Stimulated activated CD8-positive, alpha-beta memory T cell treated with anti-CD3 and anti-CD28 coated beads, Interleukin-12 subunit alpha, Interleukin-12 subunit beta, amount 100 ng/mL, for 24 hours (primary cell): Measurements from ENCODE around the gene PACSIN1.

Experiments
- DNase-seq: peaks from one replicate; pipeline ENCODE4 v3.0.0-alpha.2; 2020; ENCODE audit errors: extremely low read depth

Gene PACSIN1

GRCh38 chr6:34514593-34515472 is 49.0 kb downstream of the PACSIN1 start:
- DNase-seq = no peak

DNA sequence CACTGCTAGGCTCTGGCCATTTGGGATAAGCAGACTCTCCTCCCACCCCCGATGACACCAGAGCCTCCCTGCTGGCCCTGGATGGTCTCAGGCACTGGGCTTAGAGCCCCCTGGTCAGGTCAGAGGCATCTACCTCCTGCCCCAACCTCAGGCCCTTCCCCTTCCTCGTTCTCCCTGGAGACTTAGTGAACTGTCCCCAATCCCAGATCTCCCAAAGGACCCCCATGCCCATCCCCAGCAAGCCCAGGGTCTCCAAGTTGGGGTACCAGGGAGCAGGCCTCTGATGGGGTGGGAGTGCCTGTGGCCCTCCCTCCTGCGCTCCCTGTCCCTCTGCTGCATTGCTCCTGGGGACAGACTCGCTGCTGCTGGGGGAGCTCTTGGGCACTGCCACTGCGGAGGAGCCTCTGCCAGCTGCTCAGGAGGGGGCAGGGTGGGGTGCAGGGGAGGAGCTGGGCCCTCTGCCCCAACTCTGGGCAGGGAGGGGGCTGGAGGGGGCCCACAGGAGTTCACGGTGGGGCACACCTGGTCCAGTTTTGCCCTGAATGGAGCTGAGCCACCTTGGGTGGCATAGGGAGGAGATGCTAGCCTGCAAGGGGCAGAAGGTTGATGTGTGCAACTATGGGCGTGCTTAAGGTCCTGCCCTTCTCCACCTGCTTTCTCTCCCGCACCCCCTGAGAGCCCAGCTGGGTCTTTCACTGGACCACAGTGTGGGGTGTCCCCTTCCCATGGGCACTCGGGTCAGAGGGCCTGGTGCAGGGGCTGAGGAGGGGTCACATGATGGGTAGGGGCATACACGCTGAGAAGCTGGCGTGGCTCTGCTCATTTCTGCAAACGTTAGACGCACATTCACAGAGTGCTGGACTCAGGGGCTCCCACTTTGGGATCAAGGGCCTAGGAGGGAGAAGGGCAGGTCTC is 49.9 kb downstream of the PACSIN1 start:
- no peak for DNase-seq

- DNase-seq = no peak
Measured at GRCh38 chr6:34516391-34517324, 50.8 kb downstream of the PACSIN1 start.

DNA sequence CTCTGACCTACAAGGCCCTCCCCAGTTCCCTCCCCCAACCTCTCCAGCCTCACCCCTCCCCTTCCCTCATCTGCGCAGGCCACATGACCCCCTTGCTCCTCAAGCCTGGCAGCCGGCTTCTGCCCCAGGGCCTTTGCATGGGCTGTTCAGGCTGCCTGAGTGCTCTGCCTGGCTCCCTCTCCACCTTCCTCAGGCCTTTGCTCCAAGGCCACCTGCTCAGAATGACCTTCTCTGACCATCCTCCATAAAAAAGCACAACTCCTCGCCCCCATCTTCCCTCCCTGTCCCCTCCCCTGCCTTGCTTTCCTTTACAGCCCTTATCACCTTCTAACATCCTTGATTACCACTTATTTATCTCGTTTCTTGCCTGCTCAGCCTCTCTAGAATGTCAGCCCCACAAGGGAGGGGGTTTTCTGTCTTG is 51.6 kb downstream of the PACSIN1 start:
- DNase-seq = no peak

- DNase-seq = no peak
Measured at GRCh38 chr6:34517966-34518365, 52.1 kb downstream of the PACSIN1 start.

- DNase-seq = no peak
Measured at GRCh38 chr6:34518669-34519365, 52.9 kb downstream of the PACSIN1 start.

DNA sequence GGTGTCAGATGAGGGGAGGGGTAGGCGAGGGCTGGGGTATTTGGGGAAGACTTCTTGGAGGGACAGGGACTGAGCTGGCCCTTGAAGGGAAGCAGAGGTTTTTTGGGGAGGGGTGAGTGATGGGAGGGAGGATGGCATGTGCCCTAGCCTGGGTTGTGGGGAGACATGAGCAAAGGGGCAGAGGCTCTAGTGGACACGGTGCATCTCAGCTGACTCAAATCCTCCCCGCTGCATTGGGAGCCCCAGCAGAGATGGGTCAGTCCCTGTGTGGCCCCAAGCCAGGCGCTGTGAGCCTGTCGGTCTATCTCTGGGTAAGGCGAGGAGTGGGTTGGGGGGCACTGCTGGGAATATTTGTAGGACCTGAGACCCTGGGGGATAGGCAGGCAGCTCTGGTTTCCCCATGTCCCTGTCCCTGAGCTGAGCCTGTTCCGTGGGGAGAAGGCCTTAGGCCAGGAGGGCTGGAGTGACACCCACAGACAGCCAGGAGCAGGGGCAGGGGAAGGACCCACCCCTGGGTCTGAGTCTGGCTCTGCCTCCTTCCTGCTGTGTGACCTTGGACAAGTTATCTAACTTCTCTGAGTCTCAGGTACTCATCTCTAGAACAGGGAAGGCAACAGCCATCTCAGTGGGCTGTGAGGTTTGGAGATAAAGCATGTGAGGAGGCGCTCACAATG is 54.2 kb downstream of the PACSIN1 start:
- no peak for DNase-seq

DNA sequence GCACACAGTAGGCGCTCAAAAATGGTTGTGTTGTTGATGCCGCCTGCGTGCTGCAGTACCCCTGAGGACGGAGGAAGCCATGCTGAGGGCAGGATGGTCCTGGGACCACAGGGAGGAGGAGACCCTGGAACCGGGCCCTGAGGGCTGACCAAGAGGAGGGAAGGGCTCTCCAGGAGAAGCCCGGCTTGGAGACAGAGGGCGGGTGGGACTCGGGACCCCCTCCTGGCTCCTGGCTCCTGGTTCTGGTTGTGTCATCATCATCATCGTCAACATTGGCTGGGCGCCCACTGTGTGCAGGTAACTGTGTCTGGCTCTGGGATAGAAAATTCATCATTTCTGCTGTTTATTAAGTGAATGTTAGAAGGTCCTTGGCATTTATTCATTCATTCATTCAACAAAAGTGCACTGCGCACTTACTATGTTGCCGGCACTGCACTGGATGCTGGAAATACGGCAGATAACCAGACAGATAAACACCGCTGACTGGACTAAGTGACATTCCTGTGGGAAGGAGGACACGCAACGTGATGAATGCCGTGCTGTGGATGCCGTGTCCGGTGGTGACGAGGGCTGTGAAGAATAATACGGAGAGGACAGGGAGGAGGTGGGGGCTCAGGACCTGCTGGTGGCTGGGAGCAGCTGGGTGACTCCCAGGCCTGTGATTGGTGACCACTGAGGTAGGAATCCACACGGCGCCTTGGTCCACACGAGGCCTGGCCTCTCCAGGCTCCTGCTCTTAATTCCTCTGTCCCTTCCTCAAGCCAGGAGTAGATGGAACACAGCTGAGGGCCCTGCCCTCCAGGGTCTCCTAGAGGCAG is 55.0 kb downstream of the PACSIN1 start:
- no peak for DNase-seq

DNA sequence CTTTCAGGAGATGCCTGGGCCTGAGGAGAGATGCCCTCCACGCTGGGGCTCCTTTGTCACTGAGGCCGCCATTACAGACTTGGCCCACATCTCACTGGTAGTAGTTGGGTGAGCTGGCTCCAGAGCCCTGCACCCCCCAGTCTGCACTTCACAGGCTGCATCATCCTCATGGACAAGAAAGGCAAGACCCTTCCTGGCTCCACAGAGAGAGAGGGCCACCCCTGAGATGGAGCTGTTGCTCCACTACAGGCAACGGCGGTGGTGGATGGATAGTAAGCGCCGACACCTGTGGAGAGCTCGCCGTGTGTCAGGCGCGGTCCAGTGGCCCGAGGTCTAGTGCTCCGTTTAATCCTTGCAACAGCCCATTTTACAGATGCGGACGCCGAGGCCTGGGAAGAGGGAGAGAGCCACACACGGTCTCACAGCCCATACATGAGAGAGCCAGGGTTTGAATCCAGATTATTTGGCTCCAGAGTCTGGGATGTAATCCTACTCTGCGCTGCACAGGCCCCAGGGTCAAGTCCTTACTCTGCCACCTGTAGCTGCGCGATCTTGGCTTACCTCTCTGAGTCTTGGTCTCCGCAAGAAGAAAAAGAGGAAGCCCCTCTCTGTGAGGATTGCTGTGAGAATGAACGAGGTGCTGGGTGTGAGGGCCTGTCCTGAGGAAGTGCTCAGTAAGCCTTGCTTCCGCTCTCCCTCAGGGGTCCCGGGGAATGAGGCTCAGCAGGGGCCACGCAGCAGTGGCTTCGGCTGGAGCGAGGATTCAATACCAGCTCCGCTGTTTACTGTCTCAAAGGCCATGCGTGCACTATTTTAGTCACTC is 55.8 kb downstream of the PACSIN1 start:
- DNase-seq = no peak

GRCh38 chr6:34522761-34523160 is 56.9 kb downstream of the PACSIN1 start:
- no peak for DNase-seq

DNA sequence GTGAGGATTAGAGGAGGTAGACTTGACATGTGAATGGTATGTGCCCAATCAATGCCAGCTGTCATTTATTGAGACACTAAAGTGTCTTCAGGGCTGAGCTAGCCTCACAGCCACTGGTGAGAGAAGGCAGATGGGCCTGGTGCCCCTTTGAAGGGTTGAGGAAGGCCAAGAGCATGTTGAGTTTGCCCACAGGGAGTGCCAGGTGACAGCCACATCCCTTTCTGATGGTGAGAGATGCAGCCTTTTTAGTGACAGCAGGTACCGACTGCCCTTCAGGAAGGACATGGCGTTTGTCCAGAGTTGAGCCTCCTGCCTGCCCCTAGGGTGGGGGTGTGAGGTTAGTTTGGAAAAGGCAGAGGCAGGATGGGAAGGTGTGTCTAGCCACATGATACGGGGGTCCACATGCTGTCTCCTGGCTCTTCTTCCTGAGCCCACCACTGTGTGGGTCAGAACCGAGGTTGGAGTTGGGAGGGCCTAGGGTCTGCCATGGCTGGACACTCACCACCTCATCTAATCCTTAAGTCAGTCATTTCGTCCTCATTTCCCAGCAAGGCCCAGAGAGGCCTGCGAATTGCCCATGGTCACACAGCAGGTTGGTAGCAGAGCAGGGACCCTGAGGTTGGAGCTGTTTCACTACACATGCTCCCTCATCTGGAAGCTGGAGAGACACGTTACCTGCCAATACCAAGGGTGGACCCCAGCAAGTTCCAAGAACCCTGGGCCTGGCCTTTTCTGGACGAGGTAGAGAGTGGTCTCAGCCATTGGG is 57.7 kb downstream of the PACSIN1 start:
- DNase-seq = no peak

DNA sequence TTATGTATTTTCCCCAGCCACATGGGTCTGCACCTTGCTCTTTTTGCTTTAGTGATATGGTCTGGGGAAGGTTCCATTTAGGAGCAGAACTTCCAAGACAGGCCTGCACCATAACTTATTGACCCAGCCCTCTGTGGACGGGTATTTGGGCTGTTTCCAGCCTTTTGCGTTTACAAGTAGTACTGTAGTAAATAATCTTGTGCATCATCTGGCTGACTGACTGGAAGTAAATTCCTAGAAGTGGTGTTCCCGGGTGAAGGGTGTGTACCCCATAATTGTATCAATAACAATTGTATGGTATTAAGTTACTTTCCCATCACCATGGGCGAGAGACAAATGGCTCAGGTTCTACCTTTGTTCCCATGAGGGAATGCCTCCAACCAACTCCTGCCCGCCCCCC is 58.6 kb downstream of the PACSIN1 start:
- no peak for DNase-seq

- no peak for DNase-seq
Measured at GRCh38 chr6:34524971-34525370, 59.1 kb downstream of the PACSIN1 start.

DNA sequence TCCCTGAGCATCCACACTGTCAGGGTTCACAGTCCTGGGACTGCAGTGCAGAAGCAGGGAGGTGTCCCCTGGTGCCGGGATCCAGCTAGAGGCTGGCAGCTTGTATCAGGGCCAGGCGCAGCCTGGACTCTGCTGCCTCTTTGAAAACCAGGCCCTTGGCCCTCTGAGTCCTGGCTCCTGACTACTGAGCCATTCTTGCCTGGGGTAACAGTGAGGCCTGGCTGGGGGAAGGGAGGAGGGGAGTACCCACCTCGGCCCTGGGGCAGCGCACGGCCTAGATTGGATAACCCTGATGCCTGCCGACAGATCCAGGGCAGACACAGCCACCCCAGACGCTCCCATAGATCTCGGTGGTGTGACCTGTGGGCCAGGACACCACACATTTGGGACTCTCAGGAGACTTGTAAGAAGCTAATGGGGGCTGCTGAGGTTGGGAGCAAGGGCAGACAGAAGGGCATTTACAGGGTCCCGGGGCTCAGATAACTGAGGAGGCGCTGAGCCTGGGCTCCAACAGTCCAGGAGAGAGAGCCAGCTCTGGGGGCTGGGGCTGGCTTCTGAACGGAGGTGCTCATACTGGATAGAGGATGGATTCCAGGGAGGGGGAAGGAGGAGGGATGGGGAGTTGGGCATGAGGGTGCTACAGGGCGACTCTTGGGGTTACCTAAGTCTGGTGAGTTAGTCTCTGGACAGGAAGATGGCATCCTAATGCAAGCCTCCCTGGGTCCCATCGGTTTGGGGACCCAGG is 59.7 kb downstream of the PACSIN1 start:
- DNase-seq = no peak

- no peak for DNase-seq
Measured at GRCh38 chr6:34526241-34526972, 60.5 kb downstream of the PACSIN1 start.

DNA sequence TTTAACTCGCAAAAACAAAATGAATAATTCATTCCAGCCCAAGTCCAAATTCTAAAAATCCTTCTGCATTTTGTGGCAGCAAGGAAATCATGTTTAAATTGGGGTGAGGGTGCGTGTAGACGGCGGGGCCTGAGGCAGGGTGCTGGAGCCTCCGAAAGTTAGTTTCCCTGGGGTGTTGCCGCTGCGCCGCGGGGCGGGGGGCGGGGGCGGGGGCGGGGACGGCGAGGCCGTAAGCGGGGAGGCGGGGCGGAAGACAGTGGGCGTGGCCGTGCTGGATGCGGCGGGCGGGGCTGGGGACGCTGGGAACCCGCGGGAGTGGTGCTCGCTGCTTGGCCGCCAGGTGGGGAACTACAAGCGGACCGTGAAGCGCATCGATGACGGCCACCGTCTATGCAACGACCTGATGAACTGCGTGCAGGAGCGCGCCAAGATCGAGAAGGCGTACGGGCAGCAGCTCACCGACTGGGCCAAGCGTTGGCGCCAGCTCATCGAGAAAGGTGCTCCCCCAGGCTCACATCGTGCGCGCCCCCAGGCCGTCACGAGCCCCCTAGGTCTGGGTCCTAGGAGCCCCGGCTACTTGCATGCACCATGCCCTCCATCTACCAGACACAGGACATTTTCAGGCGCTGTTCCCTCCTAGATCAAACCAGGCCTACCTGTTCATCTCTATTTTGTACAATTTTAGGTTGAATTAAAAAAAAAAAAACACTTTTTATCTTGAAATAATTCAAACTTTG is 61.3 kb downstream of the PACSIN1 start:
- DNase-seq = peak; percentile 92
